GM19467 (cell line): Measurements from ENCODE around the gene DMBX1.

ENCODE experiments used
- ATAC-seq: cut with Tn5 transposase; IDR thresholded peaks from one replicate; pipeline ENCODE4 v1.9.1; 2021; ENCODE audit warnings: mild to moderate bottlenecking, moderate library complexity; ENCODE audit not compliant: unreplicated experiment

Gene DMBX1

DNA sequence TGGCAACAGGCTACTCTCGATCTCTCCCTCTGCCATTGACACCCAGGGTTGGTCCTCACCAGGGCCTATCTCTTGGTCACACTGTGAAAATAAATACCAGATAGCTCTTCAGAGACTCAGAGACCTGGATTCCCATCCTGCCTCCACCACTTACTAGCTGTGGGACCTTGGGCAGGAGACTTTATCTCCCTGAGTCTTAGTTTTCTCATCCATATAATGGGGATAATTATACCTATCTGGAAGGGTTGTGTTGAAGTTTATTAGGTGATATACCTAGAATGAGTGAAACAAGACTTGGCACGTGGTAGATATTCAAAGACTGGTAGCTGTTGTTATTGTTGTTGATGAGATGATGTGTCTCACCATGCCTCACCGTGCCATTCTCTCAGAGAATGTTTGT, 7.4 kb downstream of the DMBX1 start:
- ATAC-seq: no peak

GRCh38 chr1:46497665-46498064, 8.0 kb downstream of the DMBX1 start:
- ATAC-seq: no peak

DNA sequence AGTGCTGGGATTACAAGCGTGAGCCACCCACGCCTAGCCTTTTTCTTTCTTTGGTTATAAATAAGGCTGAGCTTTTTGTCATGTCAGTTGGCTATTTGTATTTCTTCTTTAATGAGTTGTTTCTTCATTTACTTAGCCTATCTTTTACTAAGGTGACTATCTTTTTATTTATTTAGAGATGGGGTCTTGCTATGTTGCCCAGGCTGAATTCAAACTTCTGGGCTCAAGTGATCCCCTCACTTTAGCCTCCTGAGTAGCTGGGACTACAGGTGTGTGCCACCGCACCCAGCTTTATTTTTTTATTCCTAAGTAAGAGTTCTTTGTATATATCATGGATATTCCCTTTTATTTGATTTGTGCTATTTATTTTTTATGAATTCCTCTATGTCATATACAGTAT, 11.9 kb downstream of the DMBX1 start:
- no peak for ATAC-seq

DNA sequence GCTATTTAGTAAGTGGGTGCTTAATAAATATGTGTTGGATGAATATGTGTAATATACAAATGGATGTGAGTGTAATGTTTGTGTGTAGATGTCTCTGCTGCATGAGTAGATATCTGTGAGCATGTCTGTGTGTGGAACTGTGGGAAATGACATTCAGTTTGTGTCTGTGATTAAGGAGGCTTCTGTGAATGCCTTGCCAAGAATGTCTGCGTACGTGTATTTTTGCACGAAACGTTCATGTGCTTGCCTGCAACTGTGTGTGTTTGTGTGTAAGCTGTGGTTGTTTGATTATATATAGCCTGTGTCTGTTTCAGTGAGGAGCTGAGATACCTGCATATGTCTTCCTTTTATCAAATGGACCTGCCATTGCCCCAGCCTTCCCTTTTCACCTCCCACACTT, 13.8 kb downstream of the DMBX1 start:
- ATAC-seq: no peak

DNA sequence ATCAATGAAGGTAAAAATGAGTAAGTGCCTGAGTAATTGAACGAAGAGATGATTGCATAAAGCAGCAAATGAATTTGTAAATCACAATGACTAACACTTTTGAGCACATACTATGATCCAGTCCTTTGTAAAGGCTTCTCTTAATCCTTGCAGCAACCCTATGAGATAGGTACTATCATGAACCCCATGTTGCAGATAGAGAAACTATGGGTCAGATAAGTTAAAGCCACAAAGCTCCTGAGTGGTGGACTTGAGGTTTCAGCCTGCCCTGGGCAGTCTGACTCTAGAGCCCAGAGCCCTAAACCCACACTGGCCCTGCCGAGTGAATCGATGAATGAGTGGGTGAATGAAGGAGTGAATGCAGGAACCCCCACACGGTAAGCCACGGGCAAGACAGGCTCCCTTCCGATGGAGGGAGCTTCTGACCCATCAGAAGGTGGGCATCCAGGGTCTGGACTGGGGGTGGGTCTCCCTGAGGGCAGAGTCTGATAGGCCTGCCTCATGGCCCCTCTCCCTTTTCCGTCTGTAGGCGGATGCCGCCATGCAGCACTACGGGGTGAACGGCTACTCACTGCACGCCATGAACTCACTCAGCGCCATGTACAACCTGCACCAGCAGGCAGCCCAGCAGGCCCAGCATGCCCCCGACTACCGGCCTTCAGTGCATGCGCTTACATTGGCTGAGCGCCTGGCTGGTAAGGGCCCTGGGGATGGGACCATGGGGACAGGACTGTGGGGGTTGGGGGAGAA, 17.0 kb downstream of the DMBX1 start:
- no peak for ATAC-seq

DNA sequence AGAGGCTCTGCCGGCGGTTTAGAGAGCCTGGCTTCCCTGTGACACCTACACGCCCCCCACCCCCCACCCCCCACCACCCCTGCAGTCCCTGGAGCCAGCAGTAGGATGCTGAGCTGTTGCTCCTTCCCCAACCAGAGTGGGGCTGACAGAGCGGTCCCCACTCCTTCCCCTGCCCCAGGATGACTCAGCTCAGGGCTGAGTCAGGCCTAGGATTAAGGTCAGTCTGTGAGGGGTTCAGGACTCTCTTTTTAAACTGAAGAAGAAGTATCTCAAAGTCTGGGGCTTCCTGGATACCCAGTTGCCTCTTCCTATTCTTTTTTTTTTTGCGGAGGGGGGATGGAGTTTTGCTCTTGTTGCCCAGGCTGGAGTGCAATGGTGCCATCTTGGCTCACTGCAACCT, 19.1 kb downstream of the DMBX1 start:
- no peak for ATAC-seq

GRCh38 chr1:46510341-46510997, 20.8 kb downstream of the DMBX1 start:
- no peak for ATAC-seq

- no peak for ATAC-seq
Measured at GRCh38 chr1:46510998-46511365, 21.3 kb downstream of the DMBX1 start.

DNA sequence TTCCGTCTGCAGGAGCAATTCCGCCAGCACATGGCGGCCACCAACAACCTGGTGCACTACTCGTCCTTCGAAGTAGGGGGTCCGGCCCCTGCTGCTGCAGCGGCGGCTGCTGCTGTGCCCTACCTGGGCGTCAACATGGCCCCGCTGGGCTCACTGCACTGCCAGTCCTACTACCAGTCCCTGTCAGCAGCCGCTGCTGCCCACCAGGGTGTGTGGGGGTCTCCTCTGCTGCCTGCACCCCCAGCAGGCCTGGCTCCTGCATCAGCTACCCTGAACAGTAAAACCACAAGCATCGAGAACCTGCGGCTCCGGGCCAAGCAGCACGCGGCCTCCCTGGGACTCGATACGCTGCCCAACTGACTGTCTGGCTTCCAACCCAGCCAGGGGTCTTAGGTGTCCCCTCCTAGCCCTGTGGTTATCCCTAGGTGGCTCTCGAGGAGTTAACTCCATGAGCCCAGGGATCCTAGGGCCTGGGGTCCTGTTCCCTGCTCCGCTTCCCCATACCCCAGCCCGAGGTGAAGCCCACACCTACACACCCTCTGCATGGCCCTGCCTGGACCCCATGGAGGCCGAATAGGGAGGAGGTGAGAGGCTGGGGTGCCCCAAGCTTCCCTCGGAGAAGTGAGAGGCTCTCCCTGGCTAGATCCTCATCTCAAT, 22.6 kb downstream of the DMBX1 start:
- ATAC-seq: no peak

DNA sequence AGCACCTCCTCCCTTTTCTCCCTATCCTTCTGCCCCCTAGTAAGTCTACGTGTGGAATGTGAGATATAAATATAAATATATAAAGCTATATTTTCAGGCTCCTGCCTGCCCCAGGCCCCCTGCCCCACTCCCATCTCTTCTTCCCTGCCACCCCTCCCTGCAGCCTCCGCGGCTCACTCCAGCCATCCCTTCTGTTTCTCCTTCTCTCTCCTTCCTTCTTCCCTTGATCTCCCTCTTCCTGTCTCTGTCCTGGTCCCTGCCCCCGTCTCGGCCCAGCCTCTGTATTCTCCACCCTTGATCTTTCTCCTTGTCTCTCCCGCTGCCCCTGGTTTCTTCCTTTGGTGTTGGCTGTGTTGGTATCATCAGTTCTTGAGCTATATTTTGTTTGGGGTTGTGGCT, 23.2 kb downstream of the DMBX1 start:
- ATAC-seq: no peak

- ATAC-seq: no peak
Measured at GRCh38 chr1:46513536-46513935, 23.9 kb downstream of the DMBX1 start.

DNA sequence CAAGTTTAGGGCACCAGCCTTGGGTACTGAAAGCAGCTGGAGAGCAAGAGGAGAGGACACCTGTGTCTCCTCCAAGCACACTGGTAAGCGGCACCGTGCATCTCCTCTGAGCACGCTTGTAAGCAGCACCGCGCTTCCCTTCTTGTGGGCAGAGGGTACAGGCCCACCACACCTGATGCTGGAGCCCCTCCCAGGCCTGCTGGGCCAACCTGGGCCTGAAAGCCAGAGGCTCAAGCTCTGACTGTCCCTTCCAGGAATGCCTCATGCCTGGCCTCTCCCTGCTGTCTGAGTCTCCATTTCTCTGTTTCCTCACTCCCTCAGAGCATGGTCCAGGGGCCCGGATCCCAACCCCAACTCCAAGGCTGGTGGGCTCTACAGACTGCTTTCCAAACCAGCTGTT, 25.9 kb downstream of the DMBX1 start:
- ATAC-seq: no peak

GRCh38 chr1:46516200-46516950, 26.7 kb downstream of the DMBX1 start:
- no peak for ATAC-seq

DNA sequence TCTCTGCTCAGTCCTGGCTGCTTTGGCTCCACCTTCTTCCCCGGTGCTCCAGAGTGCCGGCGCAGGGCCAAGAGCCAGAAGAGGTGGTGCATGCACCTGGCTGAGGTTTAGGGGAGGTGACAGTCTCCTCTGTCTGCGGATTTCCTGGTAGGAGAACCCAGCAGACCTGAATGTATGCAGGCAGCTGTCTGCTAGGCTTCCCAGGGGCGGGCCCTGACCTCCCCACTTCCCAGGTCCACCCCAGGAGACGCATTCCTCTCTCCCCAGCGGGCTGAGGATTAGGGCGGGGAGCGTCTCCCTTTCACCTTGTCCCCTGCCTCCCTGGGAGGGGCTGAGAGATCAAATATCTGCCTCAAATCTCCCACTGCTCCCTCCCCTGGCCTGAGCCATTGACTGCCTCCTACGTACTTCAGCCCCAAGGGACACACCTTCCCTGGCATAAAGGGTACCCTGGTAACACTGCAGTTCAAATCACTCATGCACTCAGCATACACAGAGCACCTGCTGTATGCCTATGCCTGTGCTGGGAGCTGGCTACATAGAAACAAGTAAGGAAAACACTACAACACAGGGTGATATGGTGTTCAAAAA, 27.5 kb downstream of the DMBX1 start:
- ATAC-seq: no peak

DNA sequence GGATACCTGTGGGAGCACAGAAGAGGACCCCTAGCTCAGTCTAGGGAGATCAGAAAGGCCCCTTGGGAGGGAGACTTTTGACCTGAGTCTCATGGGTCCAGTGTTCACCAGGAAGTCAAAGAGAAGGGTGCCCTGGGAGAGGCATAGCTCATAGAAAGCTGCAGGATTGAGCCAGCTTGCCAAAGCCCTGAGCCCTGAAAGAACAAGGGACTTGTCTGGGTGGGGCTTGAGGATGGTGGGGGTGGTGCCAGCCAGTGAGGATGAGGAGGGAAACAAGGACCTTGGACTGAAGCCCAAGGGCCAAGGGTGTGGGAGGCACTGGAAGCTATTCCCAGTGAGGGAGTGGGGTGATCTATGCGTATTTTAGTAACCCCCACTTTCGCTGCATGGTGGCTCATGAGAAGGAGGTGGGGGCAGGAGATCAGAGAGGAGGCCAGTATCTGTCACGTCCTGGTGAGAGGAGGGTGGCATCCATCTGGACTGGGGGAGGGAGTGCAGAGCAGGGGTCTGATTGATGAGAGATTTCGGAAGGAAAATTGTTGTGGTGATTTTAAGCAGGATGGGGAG, 28.4 kb downstream of the DMBX1 start:
- ATAC-seq: no peak

GRCh38 chr1:46519209-46519608, 29.6 kb downstream of the DMBX1 start:
- no peak for ATAC-seq

- ATAC-seq: no peak
Measured at GRCh38 chr1:46520063-46520911, 30.7 kb downstream of the DMBX1 start.

GRCh38 chr1:46521414-46521813, 31.8 kb downstream of the DMBX1 start:
- ATAC-seq: no peak

GRCh38 chr1:46522184-46522968, 32.7 kb downstream of the DMBX1 start:
- ATAC-seq: no peak
